Measurements from ENCODE around the gene DSCAML1.

- TF ChIP-seq POLR2AphosphoS5 (IDR thresholded peaks at IDR 0.05; ENCODE audit: low read length) (no peak), SREBF2 (IDR thresholded peaks at IDR 0.05; ENCODE audit: low read length) (no peak), RAD21 (IDR thresholded peaks at IDR 0.05; ENCODE audit: insufficient read depth, low read depth, low read length) (no peak), ASH2L (IDR thresholded peaks at IDR 0.05; ENCODE audit: borderline replicate concordance, low read depth) (no peak), CTCF (IDR thresholded peaks at IDR 0.05 in 2 of 3, conservative IDR thresholded peaks at IDR 0.05 in 1 of 3; ENCODE audit: control insufficient read depth in 2 of 3, extremely low read depth in 1 of 3, insufficient read depth in 1 of 3, low read depth in 3 of 3, low read length in 3 of 3) (no peak), JUND (IDR thresholded peaks at IDR 0.05; ENCODE audit: low read depth, low read length) (no peak), ZNF24 (IDR thresholded peaks at IDR 0.05) (no peak), DPF2 (IDR thresholded peaks at IDR 0.05) (no peak), ZBTB33 (IDR thresholded peaks at IDR 0.05) (no peak), RUNX3 (IDR thresholded peaks at IDR 0.05; ENCODE audit: low read length) (no peak)
Measured at GRCh38 chr11:117748771-117749540, 48.1 kb downstream of the DSCAML1 start.

All from GM12878 (cell line).